ENCODE data around the gene CFAP43.

DNA sequence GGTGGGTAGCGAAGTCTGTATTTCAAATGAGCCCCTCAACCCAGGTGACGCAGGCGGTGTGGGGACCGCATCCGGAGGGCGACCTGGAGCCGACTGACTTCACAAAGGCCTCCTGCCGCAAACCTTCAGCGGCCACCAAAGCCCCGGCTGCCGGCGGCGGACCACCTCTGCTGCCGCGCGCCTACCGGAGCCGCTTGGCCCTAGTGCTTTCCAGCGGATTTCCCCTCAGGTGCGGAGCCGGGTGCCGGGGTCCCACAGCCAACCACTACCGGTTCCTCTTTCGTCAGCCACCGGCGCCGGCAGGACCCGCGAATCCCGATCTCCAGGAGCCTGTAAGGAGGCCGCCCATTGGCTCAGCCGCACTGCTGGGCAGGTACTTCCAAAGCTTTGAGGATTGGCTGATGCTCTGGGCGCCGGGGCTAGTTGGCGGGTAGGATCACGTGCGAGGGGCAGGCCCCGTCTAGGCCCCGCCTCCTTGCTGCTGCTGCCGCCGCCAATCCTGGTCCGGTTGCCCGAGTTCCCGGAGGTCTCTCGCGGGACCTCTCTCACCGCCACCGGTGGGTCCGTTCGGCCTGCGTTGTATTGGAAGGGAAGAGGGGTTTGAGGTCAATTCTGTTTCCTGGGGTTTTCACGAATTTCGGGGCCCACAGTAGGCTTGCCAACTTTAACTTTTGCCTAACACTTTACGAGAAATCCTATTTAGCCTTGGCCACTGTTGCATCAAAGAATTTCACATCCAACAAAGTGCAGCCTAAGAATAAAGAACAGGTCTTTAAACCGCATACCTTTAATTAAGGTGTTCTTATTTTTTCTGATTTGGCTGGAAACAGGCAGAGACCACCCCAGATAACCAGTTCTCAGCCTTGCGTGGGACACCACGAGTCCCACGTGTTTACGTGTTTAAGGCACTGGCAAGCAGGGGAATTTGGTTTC lies 36.8 kb upstream of the CFAP43 start, which contains the start of gene GSTO2:
- TF ChIP-seq GATA2 (IDR thresholded peaks at IDR 0.05; ENCODE audit: low read depth, low read length) (no peak), GATA3 (IDR thresholded peaks at IDR 0.05; ENCODE audit: low read depth, low read length) (no peak)
